ENCODE data around the gene OTX2. TPM values are rescaled to one million over a fixed set of nuclear protein-coding genes. Genes with fewer than 3 reads are reported as not detected.

OTX2 gene
- not detected in 2 replicates for total RNA-seq

GRCh38 chr14:56810147-56810719 lies at the start of gene OTX2:
TSS of gene OTX2 (minus strand) at chr14:56810479. CDS start at chr14:56805456, 5,023 bp downstream.

Other genes starting within 250 kb of the OTX2 start
- gene TMEM260, start 230.7 kb downstream of the OTX2 start, total RNA-seq: 19.4 and 20.2 TPM in 2 replicates